Cardiac muscle cell (in vitro differentiated cells and primary cell): Measurements from ENCODE around the gene SEPTIN7. TPM values are rescaled to one million over a fixed set of nuclear protein-coding genes. Genes with fewer than 3 reads are reported as not detected.

Experiments used
- DNase-seq, 2 donors: peaks; one replicate each; pipeline versions ENCODE4 v3.0.0 to v3.0.0-alpha.2; 2010 to 2017; ENCODE audit warnings: low read depth in 1 of 2, low spot score in 1 of 2
- H3K27ac ChIP-seq: fragments of 200-600 bp; sonication (generic); 2 replicates; pipeline ENCODE4 v1.5.1; 2016
- H3K27me3 ChIP-seq: fragments of 200-600 bp; sonication (generic); 2 replicates; pipeline ENCODE4 v1.6.0; 2016; ENCODE audit warnings: control low read depth
- H3K36me3 ChIP-seq: fragments of 200-600 bp; sonication (generic); 2 replicates; pipeline ENCODE4 v1.5.1; 2016; ENCODE audit warnings: control low read depth
- H3K4me1 ChIP-seq: fragments of 200-600 bp; sonication (generic); 2 replicates; pipeline ENCODE4 v1.8.1; 2017; ENCODE audit warnings: low read depth, mild to moderate bottlenecking, mixed run types
- H3K4me3 ChIP-seq: fragments of 200-600 bp; sonication (generic); 2 replicates; pipeline ENCODE4 v1.5.1; 2016; ENCODE audit warnings: mild to moderate bottlenecking
- H3K9me3 ChIP-seq: fragments of 200-600 bp; sonication (generic); 2 replicates; pipeline ENCODE4 v1.5.1; 2017; ENCODE audit warnings: low read depth, mild to moderate bottlenecking, control low read depth
- polyA plus RNA-seq: library from polyadenylated mRNA; unstranded; fragments of >200 nt; fragmentation: Nextera tagmentation; extraction: Ambion mirVana; gene quantifications from 2 replicates; pipeline ENCODE4 v1.2.1, GENCODE V29; 2016
- total RNA-seq: library from RNA; depleted of rRNA; stranded (reverse); fragments of >200 nt; gene quantifications from 2 replicates; pipeline ENCODE4 v1.2.3, GENCODE V29; 2016
- TF ChIP-seq, protein P1 (sequence below): IDR thresholded peaks from 2 replicates; pipeline ENCODE4 v1.5.1; 2012; ENCODE audit warnings: low read depth, mild to moderate bottlenecking, low read length

SEPTIN7 gene
- total and polyA plus RNA-seq, 2 experiments from 2014 or later, result 261 to 560 TPM

DNA sequence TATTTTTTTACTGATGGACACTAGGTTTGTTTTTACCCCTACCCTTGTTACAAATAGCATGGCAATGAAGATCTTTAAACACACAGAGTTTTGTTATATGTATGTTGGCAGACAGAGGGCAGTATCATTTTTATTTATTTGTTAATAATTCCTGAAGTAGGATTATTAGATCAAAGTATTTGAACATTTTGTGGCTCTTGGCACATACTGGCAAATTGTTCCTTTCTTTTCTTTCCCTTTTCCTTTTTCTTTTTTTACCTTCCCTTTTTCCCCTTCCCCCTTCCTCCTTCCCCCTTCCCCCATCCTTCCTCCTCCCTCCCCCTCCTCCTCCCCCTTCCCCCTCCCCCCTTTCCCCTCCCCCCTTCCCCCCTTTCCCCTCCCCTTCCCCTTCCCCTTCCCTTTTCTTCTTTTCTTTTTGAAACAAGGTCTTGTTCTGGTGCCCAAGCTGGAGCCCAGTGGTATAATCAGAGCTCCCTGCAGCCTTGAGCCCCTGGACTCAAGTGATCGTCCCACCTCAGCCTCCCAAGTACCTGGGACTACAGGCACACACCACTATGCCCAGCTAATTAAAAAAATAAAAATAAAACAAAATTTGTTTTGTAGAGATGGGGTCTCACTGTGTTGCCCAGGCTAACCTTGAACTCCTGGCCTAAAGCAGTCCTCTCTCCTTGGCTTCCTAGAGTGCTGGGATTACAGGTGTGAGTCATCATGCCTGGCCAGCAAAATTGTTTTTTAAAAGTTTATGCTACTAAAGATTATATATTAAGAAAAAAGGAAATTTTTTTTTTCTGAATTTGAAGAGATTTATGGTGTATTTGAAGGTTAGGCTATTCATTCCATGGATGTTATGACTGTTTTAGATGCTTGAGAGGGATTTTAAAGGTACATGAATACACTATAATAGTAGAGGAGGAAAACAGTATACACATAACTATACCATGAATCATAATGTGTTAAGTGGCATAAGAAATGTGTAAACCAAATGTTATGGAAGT, 39.3 kb downstream of the SEPTIN7 start:
- TF ChIP-seq, protein P1, sequence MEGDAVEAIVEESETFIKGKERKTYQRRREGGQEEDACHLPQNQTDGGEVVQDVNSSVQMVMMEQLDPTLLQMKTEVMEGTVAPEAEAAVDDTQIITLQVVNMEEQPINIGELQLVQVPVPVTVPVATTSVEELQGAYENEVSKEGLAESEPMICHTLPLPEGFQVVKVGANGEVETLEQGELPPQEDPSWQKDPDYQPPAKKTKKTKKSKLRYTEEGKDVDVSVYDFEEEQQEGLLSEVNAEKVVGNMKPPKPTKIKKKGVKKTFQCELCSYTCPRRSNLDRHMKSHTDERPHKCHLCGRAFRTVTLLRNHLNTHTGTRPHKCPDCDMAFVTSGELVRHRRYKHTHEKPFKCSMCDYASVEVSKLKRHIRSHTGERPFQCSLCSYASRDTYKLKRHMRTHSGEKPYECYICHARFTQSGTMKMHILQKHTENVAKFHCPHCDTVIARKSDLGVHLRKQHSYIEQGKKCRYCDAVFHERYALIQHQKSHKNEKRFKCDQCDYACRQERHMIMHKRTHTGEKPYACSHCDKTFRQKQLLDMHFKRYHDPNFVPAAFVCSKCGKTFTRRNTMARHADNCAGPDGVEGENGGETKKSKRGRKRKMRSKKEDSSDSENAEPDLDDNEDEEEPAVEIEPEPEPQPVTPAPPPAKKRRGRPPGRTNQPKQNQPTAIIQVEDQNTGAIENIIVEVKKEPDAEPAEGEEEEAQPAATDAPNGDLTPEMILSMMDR, result no peak

DNA sequence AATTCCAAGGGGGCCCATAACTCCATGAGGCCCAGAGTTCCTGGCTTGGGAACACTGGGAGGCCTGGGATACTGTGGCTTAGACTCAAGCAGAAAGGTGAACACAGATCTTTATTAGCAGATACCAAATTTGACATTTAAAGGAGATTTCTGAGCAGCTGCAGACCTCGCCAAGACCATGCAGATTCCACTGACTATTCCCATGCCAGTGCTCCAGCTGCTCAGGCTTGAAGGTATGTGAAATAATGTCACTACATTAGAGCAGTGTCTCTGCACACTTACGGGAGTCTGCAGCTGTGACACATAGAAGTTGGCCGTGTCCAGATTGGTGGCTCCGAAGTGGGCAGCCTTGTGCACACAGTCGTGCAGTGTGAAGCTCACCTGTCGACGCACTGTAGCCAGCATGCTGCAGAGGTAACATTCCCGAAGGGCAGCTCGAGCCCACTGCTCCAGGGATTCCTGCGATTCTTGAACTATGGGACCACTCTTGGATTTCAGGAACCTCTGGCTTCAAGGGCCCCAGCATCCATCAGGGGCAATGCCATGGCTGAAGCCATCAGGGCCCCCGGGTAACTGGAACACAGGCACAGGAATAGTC, 46.1 kb downstream of the SEPTIN7 start:
- no peak for DNase-seq

More for the DNA sequence above, 39.3 kb downstream of the SEPTIN7 start:
- Histone ChIP-seq H3K9me3 (no peaks in the 10 kb centered on the region), H3K27me3 (no peaks in the 10 kb centered on the region), H3K36me3 (peaks cover 3% of the 10 kb centered on the region), H3K27ac (no peak overlapping the region), H3K4me1 (no peaks in the 10 kb centered on the region), H3K4me3 (no peak overlapping the region)
- peak in 1 of 2 donors; percentile 29 for DNase-seq

GRCh38 chr7:35848725-35849124, 47.9 kb downstream of the SEPTIN7 start:
- Histone ChIP-seq H3K4me3 (no peak overlapping the region), H3K27me3 (no peaks in the 10 kb centered on the region), H3K4me1 (peaks cover 12% of the 10 kb centered on the region), H3K36me3 (peaks cover 5% of the 10 kb centered on the region), H3K9me3 (no peaks in the 10 kb centered on the region), H3K27ac (peak overlapping the region; percentile 52)
- DNase-seq, result peak; percentile 5 to 11
- TF ChIP-seq, protein P1, result no peak

More for the DNA sequence above, 46.1 kb downstream of the SEPTIN7 start:
- H3K36me3 ChIP-seq, result no peaks in the 10 kb centered on the region
- no peaks in the 10 kb centered on the region for H3K27me3 ChIP-seq
- no peak overlapping the region for H3K4me3 ChIP-seq
- no peaks in the 10 kb centered on the region for H3K9me3 ChIP-seq
- peaks cover 12% of the 10 kb centered on the region for H3K4me1 ChIP-seq
- TF ChIP-seq, protein P1, result no peak
- H3K27ac ChIP-seq, result peak overlapping the region; percentile 46

DNA sequence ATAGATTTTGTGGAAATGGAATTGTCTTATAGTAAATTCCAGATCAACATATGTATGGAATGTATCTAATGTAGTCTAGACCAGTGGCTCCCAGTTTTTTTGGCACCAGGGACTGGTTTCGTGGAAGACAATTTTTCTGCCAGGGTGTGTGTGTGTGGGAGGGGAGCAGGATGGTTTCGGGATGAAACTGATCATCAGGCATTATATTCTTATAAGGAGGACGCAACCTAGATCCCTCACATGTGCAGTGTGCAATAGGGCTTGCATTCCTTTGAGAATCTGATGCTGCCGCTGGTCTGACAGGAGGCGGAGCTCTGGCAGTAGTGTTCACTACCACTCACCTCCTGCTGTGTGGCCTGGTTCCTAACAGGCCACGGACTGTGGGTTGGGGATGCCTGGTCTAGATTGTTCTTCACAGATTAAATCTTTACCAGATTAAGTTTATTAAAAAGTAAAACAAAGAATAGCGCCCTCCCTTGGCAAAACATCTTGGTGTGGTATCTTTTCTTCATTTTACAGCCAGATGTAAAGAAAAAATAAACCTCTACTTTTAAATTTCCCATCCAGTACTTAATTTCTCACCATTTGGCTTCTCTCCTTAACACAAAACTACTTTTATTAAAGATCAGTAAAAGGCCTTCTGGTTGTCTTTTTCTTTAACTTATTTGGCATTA, 48.4 kb downstream of the SEPTIN7 start:
- Histone ChIP-seq H3K4me1 (peaks cover 12% of the 10 kb centered on the region), H3K27me3 (no peaks in the 10 kb centered on the region), H3K27ac (peak overlapping the region; percentile 52), H3K9me3 (no peaks in the 10 kb centered on the region), H3K4me3 (no peak overlapping the region), H3K36me3 (peaks cover 5% of the 10 kb centered on the region)
- DNase-seq, result peak in 1 of 2 donors; percentile 68
- TF ChIP-seq, protein P1, result peak; percentile 5

- TF ChIP-seq, protein P1, result no peak
- H3K36me3 ChIP-seq, result peaks cover 5% of the 10 kb centered on the region
- DNase-seq, result no peak
- H3K4me3 ChIP-seq, result no peak overlapping the region
- no peak overlapping the region for H3K27ac ChIP-seq
- H3K4me1 ChIP-seq, result peaks cover 12% of the 10 kb centered on the region
- no peaks in the 10 kb centered on the region for H3K27me3 ChIP-seq
- no peaks in the 10 kb centered on the region for H3K9me3 ChIP-seq
Measured at GRCh38 chr7:35849954-35850353, 49.1 kb downstream of the SEPTIN7 start.
